Esophagus squamous epithelium (tissue), 5 donors: Measurements from ENCODE around the gene MYL6. TPM values are rescaled to one million over a fixed set of nuclear protein-coding genes. Genes with fewer than 3 reads are reported as not detected.

Experiments used
- DNase-seq: peaks from one replicate; lab custom pipeline; 2025; lab: John Stamatoyannopoulos, UW
- H3K27ac ChIP-seq, 4 donors: fragments of 200-600 bp; sonication (generic); one replicate each; pipeline ENCODE4 v1.5.1; 2016 to 2019; ENCODE audit warnings: mild to moderate bottlenecking in 1 of 4
- H3K27me3 ChIP-seq, 4 donors: fragments of 200-600 bp; sonication (generic); 1 replicate in 3 of 4; 2 replicates in 1 of 4; pipeline versions ENCODE4 v1.5.1 to v1.6.0; 2017 to 2021; ENCODE audit warnings: antibody characterized with exemption in 1 of 4
- H3K36me3 ChIP-seq, 3 donors: fragments of 200-600 bp; sonication (generic); one replicate each; pipeline ENCODE4 v1.5.1; 2016 to 2019
- H3K4me1 ChIP-seq, 3 donors: fragments of 200-600 bp; sonication (generic); one replicate each; pipeline ENCODE4 v1.5.1; 2017 to 2019
- H3K4me3 ChIP-seq, 4 donors: fragments of 200-600 bp; sonication (generic); 1 replicate in 3 of 4; 2 replicates in 1 of 4; pipeline ENCODE4 v1.5.1; 2016 to 2019; ENCODE audit warnings: mild to moderate bottlenecking in 2 of 4, moderate library complexity in 1 of 4
- H3K9me3 ChIP-seq, 3 donors: fragments of 200-600 bp; sonication (generic); one replicate each; pipeline ENCODE4 v1.5.1; 2016 to 2019
- POLR2A ChIP-seq, 4 donors: fragments of 450-650 bp; IDR thresholded peaks; one replicate each; pipeline ENCODE4 v1.6.1; 2017; ENCODE audit warnings: antibody characterized with exemption in 4 of 4, mild to moderate bottlenecking in 4 of 4, moderate library complexity in 3 of 4
- WGBS, 2 donors: methylation state at CpG; one replicate each; pipeline ENCODE4 v1.1.5; 2018; 5-methylcytosine and 5-hydroxymethylcytosine counted together
- intact Hi-C: fragments of 100-400 bp; cut with DNase I; formaldehyde crosslinking; loops from one replicate; pipeline ENCODE4 v1.15.0; 2022
- total RNA-seq, 4 donors: library from RNA; depleted of rRNA; stranded (reverse); fragments of >200 nt; gene quantifications; one replicate each; pipeline ENCODE4 v1.1.0, GENCODE V29; 2016
- TF ChIP-seq, protein P1 (sequence below), 6 experiments: fragments of 450-650 bp in 4 of 6; fragments of 200-600 bp in 2 of 6; sonication (generic) in 2 of 6; IDR thresholded peaks; one replicate each; pipeline ENCODE4 v1.5.1; 2016 to 2019; ENCODE audit warnings: antibody characterized with exemption in 6 of 6, mild to moderate bottlenecking in 4 of 6, moderate library complexity in 4 of 6
- donor health status: DM: yes; HTN: yes; CAD: no.

The MYL6 gene
- total RNA-seq, 4 donors from 2014 or later = 1,011 to 2,279 (median 1,490) TPM

DNA sequence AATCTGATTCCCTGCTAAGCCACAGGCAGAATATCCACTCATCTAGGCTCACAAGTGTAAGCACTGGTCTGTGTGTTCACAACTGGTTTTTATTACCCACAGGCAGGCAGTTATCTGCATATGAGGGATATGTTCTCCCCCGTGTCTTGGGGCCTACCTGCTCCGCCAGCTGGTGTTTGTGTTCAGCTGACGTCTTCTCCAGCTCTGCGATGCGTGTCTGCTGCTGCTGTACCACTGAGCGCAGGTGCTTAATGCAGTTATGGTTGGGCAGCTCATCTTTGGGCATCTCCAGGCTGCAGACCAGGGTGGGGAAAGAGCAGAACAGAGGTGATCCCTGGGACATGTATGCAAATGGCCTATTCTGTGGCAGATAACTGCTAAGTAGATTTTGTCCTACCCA, 49.8 kb downstream of the MYL6 start:
- DNase-seq = no peak
- Histone ChIP-seq H3K9me3 (no peaks in the 10 kb centered on the region), H3K27me3 (no peaks in the 10 kb centered on the region), H3K27ac (no peak overlapping the region), H3K4me3 (no peak overlapping the region), H3K36me3 (peaks cover 28 to 92% (median 53%) of the 10 kb centered on the region in 3 donors), H3K4me1 (peaks cover 0 to 5% (median 0%) of the 10 kb centered on the region in 3 donors)
- no peak for TF ChIP-seq POLR2A (IDR thresholded peaks at IDR 0.05)
- TF ChIP-seq, protein P1, sequence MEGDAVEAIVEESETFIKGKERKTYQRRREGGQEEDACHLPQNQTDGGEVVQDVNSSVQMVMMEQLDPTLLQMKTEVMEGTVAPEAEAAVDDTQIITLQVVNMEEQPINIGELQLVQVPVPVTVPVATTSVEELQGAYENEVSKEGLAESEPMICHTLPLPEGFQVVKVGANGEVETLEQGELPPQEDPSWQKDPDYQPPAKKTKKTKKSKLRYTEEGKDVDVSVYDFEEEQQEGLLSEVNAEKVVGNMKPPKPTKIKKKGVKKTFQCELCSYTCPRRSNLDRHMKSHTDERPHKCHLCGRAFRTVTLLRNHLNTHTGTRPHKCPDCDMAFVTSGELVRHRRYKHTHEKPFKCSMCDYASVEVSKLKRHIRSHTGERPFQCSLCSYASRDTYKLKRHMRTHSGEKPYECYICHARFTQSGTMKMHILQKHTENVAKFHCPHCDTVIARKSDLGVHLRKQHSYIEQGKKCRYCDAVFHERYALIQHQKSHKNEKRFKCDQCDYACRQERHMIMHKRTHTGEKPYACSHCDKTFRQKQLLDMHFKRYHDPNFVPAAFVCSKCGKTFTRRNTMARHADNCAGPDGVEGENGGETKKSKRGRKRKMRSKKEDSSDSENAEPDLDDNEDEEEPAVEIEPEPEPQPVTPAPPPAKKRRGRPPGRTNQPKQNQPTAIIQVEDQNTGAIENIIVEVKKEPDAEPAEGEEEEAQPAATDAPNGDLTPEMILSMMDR (IDR thresholded peaks at IDR 0.05) = no peak
- WGBS, 2 donors = 90 to 91% methylated on average over 2 to 6 of the region's 6 CpGs
- intact Hi-C loops = no loop called here

Other genes with a start within 250 kb of the MYL6 start
- 100 to 1,000 TPM in 1 of 4 donors, 10 to 100 TPM in 3; 60.7 to 107 (median 85.0) TPM for gene PYM1, start 230.5 kb upstream of the MYL6 start, total RNA-seq
- gene DGKA, start 227.2 kb upstream of the MYL6 start, total RNA-seq = 100 to 1,000 TPM in 3 of 4 donors, 10 to 100 TPM in 1; 95.7 to 209 (median 159) TPM
- 1 to 10 TPM in 1 of 4 donors, under 1 TPM in 3; 0.48 to 3.4 (median 0.67) TPM for gene PMEL, start 192.3 kb upstream of the MYL6 start, total RNA-seq
- gene CDK2, start 191.5 kb upstream of the MYL6 start, total RNA-seq = 10 to 100 TPM; 11.1 to 22.6 (median 17.0) TPM
- 10 to 100 TPM; 78.2 to 94.2 (median 86.4) TPM for gene RAB5B, start 184.3 kb upstream of the MYL6 start, total RNA-seq
- gene SUOX, start 161.1 kb upstream of the MYL6 start, total RNA-seq = 10 to 100 TPM; 16.0 to 30.0 (median 18.5) TPM
- gene IKZF4, start 137.3 kb upstream of the MYL6 start, total RNA-seq = 1 to 10 TPM; 1.2 to 2.0 (median 1.9) TPM
- 1,000 to 10,000 TPM in 2 of 4 donors, 100 to 1,000 TPM in 2; 381 to 1,639 (median 1,040) TPM for gene RPS26, start 116.4 kb upstream of the MYL6 start, total RNA-seq
- 100 to 1,000 TPM in 1 of 4 donors, 10 to 100 TPM in 3; 36.0 to 125 (median 82.8) TPM for gene ERBB3, start 78.2 kb upstream of the MYL6 start, total RNA-seq
- 100 to 1,000 TPM in 3 of 4 donors, 10 to 100 TPM in 1; 89.3 to 206 (median 176) TPM for gene PA2G4, start 53.8 kb upstream of the MYL6 start, total RNA-seq
- gene RPL41, start 41.7 kb upstream of the MYL6 start, total RNA-seq = 1,000 to 10,000 TPM in 3 of 4 donors, 100 to 1,000 TPM in 1; 966 to 4,641 (median 3,066) TPM
- gene ZC3H10, start 40.1 kb upstream of the MYL6 start, total RNA-seq = 1 to 10 TPM; 1.5 to 3.8 (median 2.3) TPM
- gene ESYT1, start 30.1 kb upstream of the MYL6 start, total RNA-seq = 10 to 100 TPM; 42.6 to 70.8 (median 62.5) TPM
- 10 to 100 TPM; 26.3 to 51.0 (median 37.8) TPM for gene MYL6B, start 5.8 kb upstream of the MYL6 start, total RNA-seq
- 10 to 100 TPM; 31.7 to 64.9 (median 46.1) TPM for gene SMARCC2, start 31.1 kb downstream of the MYL6 start, total RNA-seq
- gene RNF41, start 63.6 kb downstream of the MYL6 start, total RNA-seq = 10 to 100 TPM; 21.1 to 42.5 (median 28.6) TPM
- gene NABP2, start 66.0 kb downstream of the MYL6 start, total RNA-seq = 10 to 100 TPM; 17.2 to 31.0 (median 21.6) TPM
- 1 to 10 TPM in 1 of 4 donors, not detected in 3; 1.1 TPM for gene SLC39A5, start 71.7 kb downstream of the MYL6 start, total RNA-seq
- 10 to 100 TPM in 3 of 4 donors, 1 to 10 TPM in 1; 9.2 to 15.8 (median 13.9) TPM for gene ANKRD52, start 100.0 kb downstream of the MYL6 start, total RNA-seq
- 1 to 10 TPM; 1.6 to 9.5 (median 4.1) TPM for gene COQ10A, start 108.6 kb downstream of the MYL6 start, total RNA-seq
- 100 to 1,000 TPM; 126 to 175 (median 133) TPM for gene CS, start 142.0 kb downstream of the MYL6 start, total RNA-seq
- 10 to 100 TPM; 37.2 to 66.6 (median 55.3) TPM for gene CNPY2, start 157.6 kb downstream of the MYL6 start, total RNA-seq
- gene PAN2, start 175.6 kb downstream of the MYL6 start, total RNA-seq = 10 to 100 TPM; 10.2 to 35.9 (median 14.9) TPM
- gene IL23A, start 180.5 kb downstream of the MYL6 start, total RNA-seq = 10 to 100 TPM in 1 of 4 donors, 1 to 10 TPM in 2, not detected in 1; 2.6 to 28.6 (median 2.8) TPM
- gene STAT2, start 201.7 kb downstream of the MYL6 start, total RNA-seq = 10 to 100 TPM; 54.3 to 83.7 (median 62.4) TPM
- not detected for gene APOF, start 204.5 kb downstream of the MYL6 start, total RNA-seq